Endothelial cell of umbilical vein (primary cell): ENCODE results near the gene SORL1. TPM values are rescaled to one million over a fixed set of nuclear protein-coding genes. Genes with fewer than 3 reads are reported as not detected.

Experiments used
- BruUV-seq: library from RNA; stranded (reverse); fragments of 400-500 nt; replicated peaks from 2 replicates; lab custom pipeline; 2021; lab: Mats Ljungman, UMichigan
- CTCF ChIA-PET: fragments of 300-600, 350-600 bp; sonication (Branson Sonifier 250); formaldehyde crosslinking; loops from one replicate; lab custom pipeline; 2021; ENCODE audit warnings: antibody characterized with exemption, inconsistent platforms; lab: Charles Lee
- POLR2A ChIA-PET: fragments of 300-600, 350-600 bp; sonication (Branson Sonifier 250); formaldehyde crosslinking; loops from one replicate; lab custom pipeline; 2021; ENCODE audit warnings: antibody characterized with exemption, inconsistent platforms; lab: Charles Lee
- DNase-seq: peaks from one replicate; pipeline ENCODE4 v3.0.0-alpha.2; 2011; ENCODE audit warnings: low read depth, low spot score
- FAIRE-seq: peaks from 2 replicates; lab custom pipeline; 2011; peaks lifted over from hg19 to GRCh38; lab: Jason Lieb, UNC
- H2AFZ ChIP-seq: 2 replicates; pipeline ENCODE4 v1.6.0; 2012; ENCODE audit warnings: low read depth, low read length, control low read depth, inconsistent platforms
- H3K27ac ChIP-seq: 2 replicates; pipeline ENCODE4 v1.5.1; 2011; ENCODE audit warnings: low read depth, mild to moderate bottlenecking, control low read depth, low read length, moderate library complexity; ENCODE audit not compliant: insufficient read depth
- H3K27me3 ChIP-seq, 2 experiments: 2 replicates each; pipeline versions ENCODE4 v1.6.0 to v1.6.1; 2011; ENCODE audit warnings: low read length in 2 of 2, mixed read lengths in 1 of 2; ENCODE audit not compliant: control insufficient read depth in 2 of 2, insufficient read depth in 2 of 2
- H3K36me3 ChIP-seq, 2 experiments: 2 replicates in 1 of 2; 3 replicates in 1 of 2; pipeline ENCODE4 v1.5.1; 2011; ENCODE audit warnings: low read length in 2 of 2, mild to moderate bottlenecking in 1 of 2, moderate library complexity in 1 of 2; ENCODE audit not compliant: control insufficient read depth in 2 of 2, insufficient read depth in 2 of 2; ENCODE audit errors: extremely low read depth in 1 of 2
- H3K4me1 ChIP-seq: 3 replicates; pipeline ENCODE4 v1.5.1; 2011; ENCODE audit warnings: mild to moderate bottlenecking, low read length; ENCODE audit not compliant: control insufficient read depth, insufficient read depth; ENCODE audit errors: extremely low read depth
- H3K4me2 ChIP-seq: 2 replicates; pipeline ENCODE4 v1.6.1; 2011; ENCODE audit warnings: low read length, control low read depth, mixed read lengths; ENCODE audit not compliant: insufficient read depth
- H3K4me3 ChIP-seq, 3 experiments: fragments of 200-600 bp in 1 of 3; sonication (generic), shearing (Covaris generic) in 1 of 3; replicated peaks in 1 of 3; 2 replicates each; pipeline ENCODE4 v1.5.1; 2011 to 2016; ENCODE audit warnings: control low read depth in 3 of 3, low read length in 3 of 3, mild to moderate bottlenecking in 2 of 3, inconsistent platforms in 1 of 3, low read depth in 1 of 3, moderate library complexity in 1 of 3; ENCODE audit not compliant: insufficient read depth in 1 of 3
- H3K79me2 ChIP-seq: 2 replicates; pipeline ENCODE4 v1.6.0; 2012; ENCODE audit warnings: low read length, inconsistent platforms; ENCODE audit not compliant: control insufficient read depth, insufficient read depth
- H3K9ac ChIP-seq: replicated peaks from 2 replicates; pipeline ENCODE3; 2011; ENCODE audit warnings: low read length, control low read depth; ENCODE audit not compliant: insufficient read depth; ENCODE audit errors: extremely low read depth
- H3K9me1 ChIP-seq: replicated peaks from 3 replicates; pipeline ENCODE4 v1.6.0; 2011; ENCODE audit warnings: mild to moderate bottlenecking, low read length; ENCODE audit not compliant: control insufficient read depth, insufficient read depth; ENCODE audit errors: extremely low read depth
- H3K9me3 ChIP-seq: replicated peaks from 2 replicates; pipeline ENCODE4 v1.5.1; 2012; ENCODE audit warnings: low read length, inconsistent platforms; ENCODE audit not compliant: control insufficient read depth, insufficient read depth
- H4K20me1 ChIP-seq: replicated peaks from 2 replicates; pipeline ENCODE3; 2011; ENCODE audit warnings: mild to moderate bottlenecking, low read length; ENCODE audit not compliant: control insufficient read depth, insufficient read depth; ENCODE audit errors: extremely low read depth
- CTCF ChIP-seq, 2 donors: IDR thresholded peaks; 1 replicate in 1 of 2; 2 replicates in 1 of 2; pipeline ENCODE4 v1.5.1; 2011; ENCODE audit warnings: low read length in 2 of 2, mild to moderate bottlenecking in 2 of 2, moderate library complexity in 2 of 2, control low read depth in 1 of 2, inconsistent platforms in 1 of 2, low read depth in 1 of 2; ENCODE audit not compliant: insufficient read depth in 1 of 2; ENCODE audit errors: extremely low read depth in 1 of 2
- EZH2 ChIP-seq: IDR thresholded peaks from 2 replicates; pipeline ENCODE4 v1.6.1; 2012; ENCODE audit warnings: borderline replicate concordance, low read depth, mild to moderate bottlenecking, moderate library complexity, low read length, inconsistent platforms; ENCODE audit not compliant: severe bottlenecking
- FOS ChIP-seq: IDR thresholded peaks from 2 replicates; pipeline ENCODE4 v1.6.1; 2011; ENCODE audit warnings: mild to moderate bottlenecking, low read length, moderate library complexity, borderline replicate concordance; ENCODE audit not compliant: insufficient read depth
- GATA2 ChIP-seq: IDR thresholded peaks from 2 replicates; pipeline ENCODE4 v1.7.0; 2011; ENCODE audit warnings: low read depth, mild to moderate bottlenecking, moderate library complexity, mixed read lengths, low read length; ENCODE audit not compliant: insufficient read length, insufficient read depth
- JUN ChIP-seq: IDR thresholded peaks from 2 replicates; pipeline ENCODE4 v1.6.1; 2011; ENCODE audit warnings: borderline replicate concordance, low read depth; ENCODE audit not compliant: insufficient read length, insufficient read depth
- MYC ChIP-seq: IDR thresholded peaks from one replicate; pipeline ENCODE4 v1.6.1; 2011; ENCODE audit warnings: mild to moderate bottlenecking, low read depth, low read length
- POLR2A ChIP-seq: IDR thresholded peaks from 2 replicates; pipeline ENCODE4 v1.6.1; 2012; ENCODE audit warnings: low read depth, mild to moderate bottlenecking, control low read depth, low read length
- POLR2AphosphoS5 ChIP-seq: IDR thresholded peaks from 2 replicates; pipeline ENCODE4 v1.6.1; 2012; ENCODE audit warnings: low read depth, mild to moderate bottlenecking, control low read depth, low read length, moderate library complexity; ENCODE audit not compliant: insufficient read depth
- dilution Hi-C: fragments of 300-500 bp; cut with MboI; formaldehyde crosslinking; loops from one replicate; pipeline ENCODE4 v1.15.0; 2019; ENCODE audit warnings: low sequenced_read_pairs; ENCODE audit not compliant: extremely low pct_ligation_motif_present
- intact Hi-C: fragments of 100-400 bp; cut with micrococcal nuclease; formaldehyde crosslinking; loops from one replicate; pipeline ENCODE4 v1.10.0; 2022
- polyA plus RNA-seq, 4 experiments: library from polyadenylated mRNA; depleted of rRNA in 3 of 4; stranded (reverse) in 3 of 4; unstranded in 1 of 4; fragments of >200 nt; gene quantifications; 2 replicates each; pipeline versions ENCODE4 v1.2.1 to v1.2.3, GENCODE V29; 2011 to 2012; ENCODE audit warnings: missing spikeins in 1 of 4
- total RNA-seq: library from RNA; stranded (reverse); gene quantifications from 2 replicates; pipeline ENCODE4 v1.2.3, GENCODE V29; 2021

SORL1 gene
- total and polyA plus RNA-seq, 2 donors (not counting 3 experiments of a cell fraction or from before 2014, with no cell fraction given), result 0.17 to 0.31 TPM

GRCh38 chr11:121418625-121419114, 33.4 kb upstream of the SORL1 start:
- Histone ChIP-seq H3K4me1 (no peaks in the 10 kb centered on the region), H3K27me3 (no peaks in the 10 kb centered on the region), H3K9me3 (no peaks in the 10 kb centered on the region), H3K4me2 (no peak overlapping the region), H3K4me3 (no peak overlapping the region), H3K27ac (no peak overlapping the region), H2AFZ (no peak overlapping the region), H3K79me2 (no peaks in the 10 kb centered on the region), H3K9me1 (no peaks in the 10 kb centered on the region), H4K20me1 (no peaks in the 10 kb centered on the region), H3K36me3 (no peaks in the 10 kb centered on the region), H3K9ac (no peak overlapping the region)
- ChIA-PET CTCF (no interaction called here), POLR2A (no interaction called here)
- TF ChIP-seq POLR2A (no peak), JUN (no peak)
- dilution Hi-C loops (no loop called here), intact Hi-C loops (no loop called here)
- FAIRE-seq (no peak), DNase-seq (no peak)
- BruUV-seq, result no TSS peak

GRCh38 chr11:121419836-121420235, 32.3 kb upstream of the SORL1 start:
- CTCF ChIA-PET, result no interaction called here
- no peaks in the 10 kb centered on the region for H3K9me1 ChIP-seq
- FAIRE-seq, result no peak

More at GRCh38 chr11:121419836-121420235, 32.3 kb upstream of the SORL1 start:
- Histone ChIP-seq H3K79me2 (no peaks in the 10 kb centered on the region), H3K4me3 (no peak overlapping the region), H3K9me3 (no peaks in the 10 kb centered on the region), H2AFZ (no peak overlapping the region), H3K4me2 (no peak overlapping the region), H3K27ac (no peak overlapping the region), H4K20me1 (no peaks in the 10 kb centered on the region), H3K4me1 (no peaks in the 10 kb centered on the region), H3K36me3 (no peaks in the 10 kb centered on the region), H3K27me3 (no peaks in the 10 kb centered on the region), H3K9ac (no peak overlapping the region)
- dilution Hi-C loops, result no loop called here
- TF ChIP-seq GATA2 (no peak), CTCF (IDR thresholded peaks at IDR 0.05; ENCODE audit: extremely low read depth in 1 of 2, insufficient read depth in 1 of 2, low read depth in 1 of 2, low read length in 2 of 2) (no peak), EZH2 (no peak), MYC (no peak), FOS (no peak), JUN (no peak), POLR2AphosphoS5 (no peak), POLR2A (no peak)
- BruUV-seq, result no TSS peak
- no peak for DNase-seq
- intact Hi-C loops, result no loop called here
- POLR2A ChIA-PET, result no interaction called here
